SJSA1 (cell line): Measurements from ENCODE around the gene PRKAR1B. TPM values are rescaled to one million over a fixed set of nuclear protein-coding genes. Genes with fewer than 3 reads are reported as not detected.
"Not testable (repeated sequence)": the region's sequence is repeated elsewhere in the genome, so short reads cannot be mapped to it uniquely, and the experiment has no call there.

Source experiments
- DNase-seq, 2 experiments: peaks; one replicate each; pipeline ENCODE4 v3.0.0-alpha.2; 2015 to 2020; ENCODE audit warnings: low spot score in 2 of 2, low read depth in 1 of 2
- H3K27ac ChIP-seq: fragments of 250-450 bp; sonication (Bioruptor Pico); 2 replicates; pipeline ENCODE4 v1.5.1; 2020; ENCODE audit warnings: mild to moderate bottlenecking, moderate library complexity
- H3K27me3 ChIP-seq: fragments of 250-450 bp; sonication (Bioruptor Pico); replicated peaks from 2 replicates; pipeline ENCODE4 v1.5.1; 2020; ENCODE audit warnings: mild to moderate bottlenecking, moderate library complexity
- H3K36me3 ChIP-seq: fragments of 250-450 bp; sonication (Bioruptor Pico); 2 replicates; pipeline ENCODE4 v1.5.1; 2020; ENCODE audit warnings: mild to moderate bottlenecking
- H3K4me1 ChIP-seq: fragments of 250-450 bp; sonication (Bioruptor Pico); replicated peaks from 2 replicates; pipeline ENCODE4 v1.6.1; 2021; ENCODE audit warnings: mild to moderate bottlenecking
- H3K4me3 ChIP-seq: fragments of 250-450 bp; sonication (Bioruptor Pico); 2 replicates; pipeline ENCODE4 v1.5.1; 2020; ENCODE audit warnings: mild to moderate bottlenecking
- H3K9me3 ChIP-seq: fragments of 250-450 bp; sonication (Bioruptor Pico); replicated peaks from 2 replicates; pipeline ENCODE4 v1.5.1; 2020; ENCODE audit warnings: mild to moderate bottlenecking
- total RNA-seq: library from RNA; depleted of rRNA; stranded (reverse); fragments of >200 nt; shearing (Covaris generic); gene quantifications from 2 replicates; pipeline ENCODE4 v1.2.3, GENCODE V29; 2014

PRKAR1B gene
- total RNA-seq, 1 experiment from 2014 or later = 7.3 TPM

DNA sequence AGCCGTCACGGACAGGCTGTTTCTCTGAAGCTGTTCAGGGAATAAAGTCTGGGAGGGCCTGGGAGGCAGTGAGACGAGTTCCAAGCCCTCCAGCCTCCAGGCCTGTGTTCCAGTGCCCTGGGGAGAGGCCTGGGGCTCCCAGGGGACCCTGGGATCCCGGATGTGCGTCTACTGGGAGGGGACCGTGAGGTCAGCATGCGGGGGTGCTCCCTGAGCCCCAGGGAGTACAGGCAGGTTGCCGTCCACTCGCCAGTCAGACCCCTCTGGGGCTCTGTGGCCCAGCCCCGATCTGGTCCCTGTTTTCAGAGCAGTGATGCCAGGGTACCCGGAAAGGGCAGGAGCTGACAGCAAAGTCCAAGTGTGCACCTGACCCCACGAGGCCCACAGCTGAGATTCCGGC, 81.5 kb downstream of the PRKAR1B start:
- no peaks in the 10 kb centered on the region for H3K4me1 ChIP-seq
- H3K36me3 ChIP-seq = no peaks in the 10 kb centered on the region
- H3K9me3 ChIP-seq = no peaks in the 10 kb centered on the region; the same call in 1 of the 2 replicates
- H3K27ac ChIP-seq = no peak overlapping the region
- DNase-seq = no peak
- H3K4me3 ChIP-seq = no peak overlapping the region
- no peaks in the 10 kb centered on the region for H3K27me3 ChIP-seq

DNA sequence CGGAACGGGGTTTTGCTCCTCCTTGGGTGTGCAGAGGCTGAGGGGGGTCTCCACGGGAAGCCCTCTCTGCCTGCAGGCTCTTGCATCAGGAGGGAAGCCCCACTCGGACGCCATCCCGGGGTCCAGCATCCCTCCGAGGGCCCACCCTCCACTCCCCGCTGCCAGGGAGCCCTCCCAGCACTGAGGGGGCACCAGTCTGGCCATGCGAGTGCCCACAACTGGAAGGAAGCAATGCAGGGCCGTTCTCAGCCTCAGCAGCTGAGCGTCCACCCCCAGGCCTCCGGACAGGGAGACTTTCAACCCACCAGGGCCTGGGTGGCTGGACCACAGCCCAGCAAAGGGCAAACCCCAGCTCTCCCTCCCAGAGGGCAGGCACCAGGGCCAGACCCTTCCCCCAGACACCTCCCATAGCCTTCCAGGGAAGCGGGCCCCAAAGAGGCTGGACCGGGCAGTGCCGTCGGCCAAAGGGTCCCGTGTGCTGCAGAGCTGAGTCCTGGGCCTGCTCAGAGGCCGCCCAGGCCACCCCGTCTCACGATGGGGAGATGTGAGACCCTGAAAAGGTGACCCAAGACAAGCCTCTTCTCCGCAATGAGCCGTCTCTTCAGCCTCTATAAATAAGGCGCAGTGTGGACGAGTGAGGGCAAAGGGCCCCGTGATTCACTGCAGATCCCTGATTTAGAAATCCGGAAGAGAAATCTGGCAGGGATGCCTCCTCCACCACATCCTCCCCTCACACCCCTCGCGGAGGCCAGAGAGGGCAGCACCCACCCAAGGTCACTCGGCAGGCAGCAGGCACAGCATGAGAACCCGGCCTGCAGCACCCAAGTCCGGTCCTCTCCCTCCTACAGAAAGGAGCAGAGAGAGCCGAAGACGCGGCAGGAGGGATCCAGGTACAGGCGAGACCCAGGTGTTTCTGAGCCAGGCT, 82.4 kb downstream of the PRKAR1B start:
- DNase-seq = no peak
- Histone ChIP-seq H3K27me3 (no peaks in the 10 kb centered on the region), H3K27ac (no peak overlapping the region), H3K9me3 (no peaks in the 10 kb centered on the region; the same call in 1 of the 2 replicates), H3K4me1 (no peaks in the 10 kb centered on the region), H3K36me3 (no peaks in the 10 kb centered on the region), H3K4me3 (no peak overlapping the region)

DNA sequence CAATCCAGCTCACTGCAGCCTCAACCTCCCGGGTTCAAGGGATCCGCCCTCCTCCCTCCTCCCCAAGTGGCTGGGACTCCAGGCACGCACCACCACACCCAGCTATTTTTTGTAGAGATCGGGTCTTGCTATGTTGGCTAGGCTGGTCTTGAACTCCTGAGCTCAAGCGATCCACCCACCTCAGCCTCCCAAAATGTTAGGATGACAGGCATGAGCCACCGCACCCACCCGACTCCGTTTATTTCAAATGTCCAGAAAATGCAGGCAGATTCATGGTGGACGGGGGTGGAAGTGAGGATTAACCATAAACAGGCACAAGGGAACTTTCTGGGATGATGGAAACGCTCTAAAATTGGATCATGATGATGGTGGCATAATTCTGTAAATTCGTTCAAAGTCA, 85.1 kb downstream of the PRKAR1B start:
- Histone ChIP-seq H3K4me3 (no peak overlapping the region), H3K27ac (no peak overlapping the region), H3K9me3 (no peaks in the 10 kb centered on the region; the same call in 1 of the 2 replicates), H3K27me3 (no peaks in the 10 kb centered on the region), H3K4me1 (no peaks in the 10 kb centered on the region), H3K36me3 (no peaks in the 10 kb centered on the region)
- DNase-seq = no peak

DNA sequence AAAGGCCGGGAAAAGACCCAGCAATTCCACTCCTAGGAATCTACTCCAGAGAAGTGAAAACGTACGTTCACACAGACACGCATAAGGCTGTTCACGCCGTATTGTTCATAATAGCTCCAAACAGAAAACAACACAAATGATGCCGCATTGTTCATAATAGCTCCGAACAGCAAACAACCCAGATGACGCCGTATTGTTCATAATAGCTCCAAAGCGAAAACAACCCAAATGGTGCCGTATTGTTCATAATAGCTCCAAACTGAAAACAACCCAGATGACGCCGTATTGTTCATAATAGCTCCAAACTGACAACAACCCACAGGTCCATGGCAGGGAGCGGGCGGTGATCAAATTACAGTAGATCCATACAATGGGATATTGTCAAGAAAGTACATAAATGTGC, 85.8 kb downstream of the PRKAR1B start:
- H3K4me1 ChIP-seq = no peaks in the 10 kb centered on the region
- no peak overlapping the region for H3K27ac ChIP-seq
- H3K4me3 ChIP-seq = no peak overlapping the region
- H3K36me3 ChIP-seq = no peaks in the 10 kb centered on the region
- DNase-seq = no peak
- no peaks in the 10 kb centered on the region for H3K27me3 ChIP-seq
- H3K9me3 ChIP-seq = no peaks in the 10 kb centered on the region; the same call in 1 of the 2 replicates

DNA sequence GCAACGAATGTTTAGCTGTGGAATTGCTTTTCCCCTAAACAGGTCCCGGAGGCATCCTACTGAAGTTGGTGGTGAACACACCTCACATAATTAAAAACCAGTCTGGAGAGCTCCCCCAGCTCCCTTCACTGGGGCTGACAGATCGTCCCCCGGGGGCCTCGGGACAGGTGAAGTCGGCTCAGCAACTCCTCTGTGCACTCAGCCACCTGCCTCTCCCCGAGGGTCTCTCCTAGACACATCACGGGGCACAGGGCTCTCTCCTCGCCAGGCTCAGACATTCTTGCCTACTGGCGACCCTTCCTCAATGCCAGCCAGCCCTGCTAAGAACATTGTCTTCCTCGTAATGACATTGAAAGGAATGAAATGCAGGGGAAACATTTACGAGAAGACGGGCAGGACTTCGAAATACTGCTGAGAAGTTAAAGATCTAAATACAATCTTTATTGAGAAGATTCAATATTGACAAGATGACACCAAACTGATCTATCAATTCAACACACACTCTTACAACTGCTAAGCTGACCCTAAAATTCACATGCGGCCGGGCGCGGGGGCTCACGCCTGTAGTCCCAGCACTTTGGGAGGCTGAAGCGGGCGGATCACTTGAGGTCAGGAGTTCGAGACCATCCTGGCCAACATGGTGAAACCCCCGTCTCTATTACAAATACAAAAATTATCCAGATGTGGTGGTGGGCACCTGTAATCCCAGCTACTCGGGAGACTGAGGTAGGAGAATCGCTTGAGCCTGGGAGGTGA, 88.6 kb downstream of the PRKAR1B start:
- no peaks in the 10 kb centered on the region for H3K36me3 ChIP-seq
- DNase-seq = no peak
- no peak overlapping the region for H3K27ac ChIP-seq
- H3K9me3 ChIP-seq = no peaks in the 10 kb centered on the region; the same call in 1 of the 2 replicates
- no peak overlapping the region for H3K4me3 ChIP-seq
- H3K27me3 ChIP-seq = no peaks in the 10 kb centered on the region
- no peaks in the 10 kb centered on the region for H3K4me1 ChIP-seq

DNA sequence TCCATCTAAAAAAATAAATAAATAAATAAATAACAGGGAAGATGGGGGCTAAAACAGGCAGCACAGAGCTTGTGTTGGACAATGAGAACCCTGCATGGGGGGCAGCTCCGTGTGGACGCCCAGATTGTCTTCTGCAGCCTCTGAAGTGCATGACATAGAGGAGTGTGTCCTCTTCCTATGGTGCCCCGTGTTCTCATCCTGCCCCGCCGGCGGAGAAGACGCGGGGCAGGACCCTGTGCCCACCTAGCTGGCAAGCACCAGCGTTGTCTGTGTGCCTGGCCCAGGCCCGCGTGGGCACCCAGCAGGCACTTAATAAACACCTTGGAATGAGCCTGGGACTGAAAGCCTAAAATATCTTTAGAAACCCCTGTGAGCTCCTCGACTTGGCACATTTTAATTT, 89.3 kb downstream of the PRKAR1B start:
- Histone ChIP-seq H3K4me3 (no peak overlapping the region), H3K9me3 (no peaks in the 10 kb centered on the region; the same call in 1 of the 2 replicates), H3K36me3 (no peaks in the 10 kb centered on the region), H3K27me3 (no peaks in the 10 kb centered on the region), H3K27ac (no peak overlapping the region), H3K4me1 (no peaks in the 10 kb centered on the region)
- DNase-seq = no peak

DNA sequence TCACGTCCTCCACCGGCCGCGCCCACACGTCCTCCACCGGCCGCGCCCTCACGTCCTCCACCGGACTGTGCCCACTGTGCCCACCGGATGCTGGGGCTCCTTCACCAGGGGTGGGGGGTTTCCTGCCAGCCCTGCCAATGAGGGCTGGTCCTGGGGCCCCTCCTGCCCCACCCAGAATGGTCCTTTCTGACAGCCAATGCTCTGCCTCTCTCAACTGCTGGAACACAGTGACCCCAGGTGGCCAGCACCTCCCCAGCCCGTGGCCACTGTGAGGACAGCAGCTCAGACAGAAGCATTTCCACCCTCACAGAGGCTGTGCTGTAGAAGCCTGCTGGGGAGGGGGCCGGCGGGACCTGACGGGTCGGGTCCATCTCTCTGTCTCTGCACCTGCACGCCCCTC, 90.7 kb downstream of the PRKAR1B start:
- DNase-seq = peak in 1 of 2 experiments; percentile 8
- Histone ChIP-seq H3K9me3 (no peaks in the 10 kb centered on the region), H3K36me3 (no peaks in the 10 kb centered on the region), H3K4me3 (no peak overlapping the region), H3K27ac (no peak overlapping the region), H3K4me1 (no peaks in the 10 kb centered on the region), H3K27me3 (no peaks in the 10 kb centered on the region)

DNA sequence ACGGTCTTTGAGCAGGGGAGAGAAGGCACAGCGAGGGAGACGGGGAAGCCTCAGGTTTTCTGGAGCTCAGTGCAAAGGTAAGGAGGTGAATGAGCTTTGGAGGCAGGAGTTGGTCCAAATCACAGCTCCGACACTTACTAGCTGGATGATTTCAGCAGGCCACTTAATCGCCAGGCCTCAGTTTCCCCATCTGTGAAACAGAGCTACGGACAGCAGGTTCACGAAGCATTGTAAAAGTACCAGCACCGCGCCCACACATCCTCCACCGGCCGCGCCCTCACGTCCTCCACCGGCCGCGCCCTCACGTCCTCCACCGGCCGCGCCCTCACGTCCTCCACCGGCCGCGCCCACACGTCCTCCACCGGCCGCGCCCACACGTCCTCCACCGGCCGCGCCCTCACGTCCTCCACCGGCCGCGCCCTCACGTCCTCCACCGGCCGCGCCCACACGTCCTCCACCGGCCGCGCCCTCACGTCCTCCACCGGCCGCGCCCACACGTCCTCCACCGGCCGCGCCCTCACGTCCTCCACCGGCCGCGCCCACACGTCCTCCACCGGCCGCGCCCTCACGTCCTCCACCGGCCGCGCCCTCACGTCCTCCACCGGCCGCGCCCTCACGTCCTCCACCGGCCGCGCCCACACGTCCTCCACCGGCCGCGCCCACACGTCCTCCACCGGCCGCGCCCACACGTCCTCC, 91.2 kb downstream of the PRKAR1B start:
- not testable (repeated sequence) for H3K4me3 ChIP-seq, H3K9me3 ChIP-seq, DNase-seq, H3K4me1 ChIP-seq, H3K27me3 ChIP-seq, H3K36me3 ChIP-seq, H3K27ac ChIP-seq

DNA sequence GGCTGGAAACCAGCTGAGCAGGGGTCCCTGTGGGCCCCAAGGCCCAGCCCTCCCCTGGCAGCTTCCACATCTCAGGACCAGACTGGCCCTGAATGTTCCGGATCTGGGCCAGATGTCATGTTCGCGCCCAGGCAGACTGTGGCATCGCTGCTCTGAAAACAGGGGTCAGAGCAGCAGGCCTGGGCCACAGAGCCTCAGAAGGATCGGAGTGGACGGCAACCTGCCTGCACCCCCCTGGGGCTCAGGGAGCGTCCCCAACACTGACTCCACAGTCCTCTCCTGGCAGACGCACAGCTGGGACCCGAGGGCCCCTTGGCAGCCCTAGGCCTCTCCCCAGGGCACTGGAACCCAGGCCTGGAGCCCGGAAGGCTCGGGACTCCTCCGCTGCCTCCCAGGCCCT, 91.9 kb downstream of the PRKAR1B start:
- Histone ChIP-seq H3K9me3 (no peaks in the 10 kb centered on the region), H3K4me3 (no peak overlapping the region), H3K27ac (no peak overlapping the region), H3K27me3 (no peaks in the 10 kb centered on the region), H3K4me1 (no peaks in the 10 kb centered on the region), H3K36me3 (no peaks in the 10 kb centered on the region)
- no peak for DNase-seq

DNA sequence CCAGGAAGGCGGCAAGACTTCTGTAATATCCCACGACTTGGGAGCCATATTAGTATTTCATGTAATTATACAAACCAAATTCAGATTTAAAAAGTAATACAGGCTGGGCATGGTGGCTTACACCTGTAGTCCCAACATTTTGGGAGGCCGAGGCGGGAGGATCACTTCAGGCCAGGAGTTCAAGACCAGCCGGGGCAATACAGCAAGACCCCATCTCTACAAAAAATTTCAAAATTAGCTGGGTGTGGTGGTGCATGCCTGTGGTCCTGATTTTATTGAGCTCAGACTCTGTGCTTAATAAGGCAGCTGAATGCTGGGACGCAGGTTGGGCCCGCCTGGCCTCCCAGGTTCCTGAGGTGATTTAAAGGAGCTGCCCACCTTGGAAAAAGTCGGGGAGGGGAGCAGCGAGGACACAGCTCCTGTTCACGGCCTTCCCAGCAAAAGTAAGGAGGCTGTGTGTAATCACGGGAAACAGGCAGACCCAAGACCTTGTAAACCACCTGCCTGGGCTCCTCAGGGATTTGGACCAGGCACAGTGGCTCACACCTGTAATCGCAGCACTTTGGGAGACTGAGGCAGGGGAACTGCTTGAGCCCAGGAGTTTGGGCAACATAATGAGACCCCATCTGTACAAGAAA, 93.6 kb downstream of the PRKAR1B start:
- no peak overlapping the region for H3K27ac ChIP-seq
- DNase-seq = no peak
- H3K4me1 ChIP-seq = no peaks in the 10 kb centered on the region
- no peak overlapping the region for H3K4me3 ChIP-seq
- no peaks in the 10 kb centered on the region for H3K27me3 ChIP-seq
- H3K9me3 ChIP-seq = no peaks in the 10 kb centered on the region
- no peaks in the 10 kb centered on the region for H3K36me3 ChIP-seq

DNA sequence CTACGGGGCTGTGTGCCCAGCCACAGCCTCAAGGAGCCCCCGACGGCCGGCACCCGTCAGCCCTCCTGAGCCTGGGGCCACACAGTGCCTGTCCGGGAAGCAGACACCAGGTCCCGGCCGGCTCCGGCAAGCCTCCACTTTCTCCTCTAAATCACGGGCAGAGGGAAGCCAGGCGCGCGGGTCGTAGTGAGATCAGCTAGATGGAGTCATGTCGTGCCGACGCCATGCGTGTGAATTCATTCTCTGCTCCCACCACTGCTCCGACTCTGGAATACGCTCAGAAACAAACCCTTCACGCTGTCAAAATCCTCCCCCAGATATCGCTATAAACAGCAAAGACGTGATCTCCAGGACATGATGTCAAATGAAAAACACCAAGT, 94.3 kb downstream of the PRKAR1B start:
- H3K27ac ChIP-seq = no peak overlapping the region
- H3K4me1 ChIP-seq = no peaks in the 10 kb centered on the region
- H3K4me3 ChIP-seq = no peak overlapping the region
- H3K9me3 ChIP-seq = no peaks in the 10 kb centered on the region
- no peaks in the 10 kb centered on the region for H3K36me3 ChIP-seq
- DNase-seq = no peak
- no peaks in the 10 kb centered on the region for H3K27me3 ChIP-seq

DNA sequence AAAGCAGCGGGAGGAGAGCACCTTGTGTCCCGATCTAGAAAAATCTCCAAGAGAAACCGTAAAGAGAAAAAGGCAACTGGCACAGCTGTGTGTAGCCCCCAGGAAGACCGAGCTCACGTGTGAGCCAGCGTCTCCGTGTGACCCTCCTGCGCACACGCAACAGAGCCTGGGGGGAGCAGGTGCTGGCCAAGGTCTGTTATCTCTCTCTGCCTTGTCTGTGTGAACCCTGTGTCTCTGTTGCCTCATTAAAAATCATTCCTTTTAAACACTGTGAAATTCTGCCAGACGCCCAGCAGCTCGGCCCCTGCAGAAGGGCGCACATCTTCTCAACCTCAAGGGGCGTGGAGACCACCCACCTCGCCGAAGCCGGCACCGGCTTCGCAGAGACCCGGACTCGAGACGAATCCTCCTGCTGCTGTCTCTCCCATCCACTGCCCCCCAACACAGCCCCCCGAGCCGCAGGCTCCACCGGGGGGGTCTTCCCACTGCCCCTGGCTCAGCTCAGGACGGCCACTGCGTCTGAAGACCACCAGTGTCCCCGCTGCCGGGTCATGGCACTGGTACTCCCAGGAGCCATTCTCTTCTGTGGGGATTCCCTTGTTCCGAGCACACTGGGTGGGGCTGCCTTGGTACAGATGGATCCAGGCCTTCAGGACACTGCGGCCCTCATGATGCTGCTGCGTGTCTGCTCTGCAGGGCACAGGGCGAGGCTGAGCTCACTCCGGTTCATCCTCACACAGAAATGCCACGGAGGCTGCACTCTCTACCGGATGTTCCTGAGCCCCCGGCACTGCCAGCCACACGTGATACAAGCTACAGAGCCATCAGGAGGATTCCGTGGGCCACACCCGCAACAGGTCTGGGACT, 94.9 kb downstream of the PRKAR1B start:
- Histone ChIP-seq H3K36me3 (no peaks in the 10 kb centered on the region), H3K9me3 (no peaks in the 10 kb centered on the region), H3K27me3 (no peaks in the 10 kb centered on the region), H3K27ac (no peak overlapping the region), H3K4me3 (no peak overlapping the region), H3K4me1 (no peaks in the 10 kb centered on the region)
- no peak for DNase-seq

DNA sequence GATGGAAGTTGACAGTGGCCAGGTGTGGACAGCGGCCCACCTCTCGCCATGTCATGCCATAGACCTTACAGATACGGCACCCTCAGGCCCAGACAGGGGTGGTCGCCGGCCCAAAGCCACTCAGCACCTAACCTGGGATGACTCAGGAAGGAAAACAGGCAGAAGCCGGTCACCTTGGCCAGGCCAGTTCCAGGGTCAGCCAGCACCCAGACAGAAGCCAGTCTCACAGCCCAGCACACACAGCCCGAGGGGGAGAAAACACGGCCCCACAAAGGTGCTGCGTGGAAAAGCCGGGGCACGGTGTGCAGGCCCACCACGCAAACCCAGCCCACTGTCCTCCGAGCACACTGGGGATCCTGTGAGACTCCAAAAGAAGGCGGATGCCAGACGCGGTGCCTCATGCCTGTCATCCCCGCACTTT, 95.8 kb downstream of the PRKAR1B start:
- H3K9me3 ChIP-seq = no peaks in the 10 kb centered on the region
- DNase-seq = no peak

More for the DNA sequence above, 95.8 kb downstream of the PRKAR1B start:
- no peaks in the 10 kb centered on the region for H3K27me3 ChIP-seq
- no peaks in the 10 kb centered on the region for H3K4me1 ChIP-seq
- H3K4me3 ChIP-seq = no peak overlapping the region
- no peaks in the 10 kb centered on the region for H3K36me3 ChIP-seq
- no peak overlapping the region for H3K27ac ChIP-seq
